GM18502 (cell line): ENCODE measurements around the gene RBMX2.

Experiments used
- ATAC-seq: cut with Tn5 transposase; IDR thresholded peaks from one replicate; pipeline ENCODE4 v1.9.1; 2021; ENCODE audit warnings: mild to moderate bottlenecking; ENCODE audit not compliant: unreplicated experiment, poor library complexity

Gene RBMX2

DNA sequence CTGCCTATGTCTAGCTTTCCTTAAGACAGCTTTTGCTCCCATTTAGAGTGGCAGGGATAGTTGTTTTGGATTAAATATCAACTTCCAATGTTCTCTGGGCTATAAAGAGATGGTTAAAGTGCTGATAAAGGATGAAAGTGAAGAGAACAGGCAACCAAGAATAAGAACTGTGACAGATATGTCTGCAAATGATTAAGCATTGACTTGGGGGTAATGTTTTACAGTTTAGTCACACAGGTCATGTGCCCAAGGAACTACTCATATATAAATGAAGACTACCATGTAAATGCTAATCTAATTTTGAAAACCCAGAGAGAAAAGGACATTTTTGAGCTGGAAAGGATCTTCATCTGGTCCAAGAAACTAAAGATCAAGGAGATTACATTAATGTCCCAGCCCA is 42.1 kb downstream of the RBMX2 start:
- no peak for ATAC-seq

DNA sequence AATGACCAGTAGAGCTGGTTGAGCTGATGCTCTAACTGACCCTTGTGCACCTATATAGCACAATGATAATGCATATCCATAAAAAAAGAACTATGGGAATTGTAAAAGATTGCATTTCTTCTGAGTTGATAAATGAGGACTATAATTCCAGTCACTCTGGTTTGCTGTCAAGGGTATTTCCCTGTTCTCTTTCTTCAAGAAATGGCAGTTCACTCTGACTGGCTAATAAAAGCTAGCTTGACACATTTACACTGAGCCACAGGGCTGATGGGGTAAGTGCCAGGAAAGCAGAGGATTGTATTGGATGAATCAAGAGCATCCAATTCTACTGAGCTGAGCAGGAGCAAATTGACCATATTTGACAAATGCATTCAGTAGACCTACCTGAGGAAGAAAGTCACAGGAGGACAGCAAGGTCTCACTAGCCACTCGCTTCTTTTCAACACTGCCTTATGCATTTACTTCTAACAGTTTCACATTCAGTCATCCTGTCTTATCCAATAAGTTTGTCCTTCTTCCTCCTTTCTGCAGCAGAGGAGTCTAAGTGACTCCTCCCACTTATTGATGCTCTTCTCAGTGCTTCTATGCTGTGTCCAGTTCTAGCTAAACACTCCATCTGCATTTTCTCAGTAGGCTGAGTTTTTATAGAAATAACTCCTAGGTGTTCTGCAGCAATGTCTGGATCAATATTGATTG is 43.0 kb downstream of the RBMX2 start:
- ATAC-seq: no peak

DNA sequence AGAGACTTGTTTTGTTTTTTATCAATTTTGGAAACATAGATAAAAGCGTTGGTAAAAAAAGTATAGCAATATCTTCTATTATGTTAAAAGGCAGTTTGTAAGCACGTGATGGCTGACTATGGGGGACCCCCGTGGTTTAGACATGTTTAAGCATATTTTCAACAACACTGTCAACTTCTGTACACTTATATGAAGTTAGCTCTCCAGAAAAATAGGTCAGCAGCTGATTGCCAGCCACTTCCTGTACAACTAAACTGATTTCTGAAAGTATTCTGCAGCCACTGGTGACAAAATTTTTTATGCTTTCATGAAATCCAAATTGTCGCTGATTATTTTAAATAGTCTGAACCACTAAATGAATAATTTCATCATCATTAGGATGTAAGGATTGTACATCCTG is 45.2 kb downstream of the RBMX2 start:
- ATAC-seq: no peak
